Loucy (cell line): ENCODE data around the gene ABHD12B.

Experiments
- H2AFZ ChIP-seq: fragments of 200-600 bp; sonication (generic); 2 replicates; pipeline ENCODE4 v1.6.0; 2016; ENCODE audit warnings: antibody characterized with exemption, mild to moderate bottlenecking, low read length, moderate library complexity
- H3F3A ChIP-seq: fragments of 200-600 bp; 2 replicates; pipeline ENCODE4 v1.6.0; 2016; ENCODE audit warnings: antibody characterized with exemption, low read depth, mild to moderate bottlenecking
- H3K27me3 ChIP-seq: fragments of 200-600 bp; sonication (generic); 2 replicates; pipeline ENCODE4 v1.6.1; 2014; ENCODE audit warnings: low read length, mild to moderate bottlenecking; ENCODE audit not compliant: insufficient read depth, poor library complexity, severe bottlenecking
- H3K36me3 ChIP-seq: fragments of 200-600 bp; sonication (generic); 2 replicates; pipeline ENCODE4 v1.6.1; 2016; ENCODE audit warnings: low read length; ENCODE audit not compliant: insufficient read depth
- H3K4me1 ChIP-seq: fragments of 200-600 bp; sonication (generic); 2 replicates; pipeline ENCODE4 v1.5.1; 2014; ENCODE audit warnings: low read length, mild to moderate bottlenecking; ENCODE audit not compliant: insufficient read depth, poor library complexity, severe bottlenecking
- H3K4me2 ChIP-seq: fragments of 200-600 bp; sonication (generic); 2 replicates; pipeline ENCODE4 v1.6.0; 2014; ENCODE audit warnings: antibody characterized with exemption, low read length, low read depth, mild to moderate bottlenecking; ENCODE audit not compliant: poor library complexity, severe bottlenecking
- H3K4me3 ChIP-seq: fragments of 200-600 bp; sonication (generic); 2 replicates; pipeline ENCODE4 v1.5.1; 2014; ENCODE audit warnings: low read length, mild to moderate bottlenecking, mixed read lengths; ENCODE audit not compliant: poor library complexity, severe bottlenecking
- H3K79me2 ChIP-seq: fragments of 200-600 bp; sonication (generic); 2 replicates; pipeline ENCODE4 v1.6.1; 2014; ENCODE audit warnings: low read length; ENCODE audit not compliant: insufficient read depth
- H3K9ac ChIP-seq: fragments of 200-600 bp; sonication (generic); 2 replicates; pipeline ENCODE4 v1.6.0; 2014; ENCODE audit warnings: mild to moderate bottlenecking, low read depth, low read length, moderate library complexity; ENCODE audit not compliant: poor library complexity, severe bottlenecking
- H3K9me2 ChIP-seq: fragments of 200-600 bp; sonication (generic); replicated peaks from 2 replicates; pipeline ENCODE4 v1.6.1; 2016; ENCODE audit warnings: low read depth, low read length, mixed read lengths
- H3K9me3 ChIP-seq: fragments of 200-600 bp; sonication (generic); 2 replicates; pipeline ENCODE4 v1.6.1; 2014; ENCODE audit warnings: mild to moderate bottlenecking, antibody characterized with exemption, low read length, low read depth; ENCODE audit not compliant: insufficient read depth
- H4K20me1 ChIP-seq: fragments of 200-600 bp; sonication (generic); 2 replicates; pipeline ENCODE4 v1.6.0; 2014; ENCODE audit warnings: antibody characterized with exemption, low read length, mild to moderate bottlenecking; ENCODE audit not compliant: insufficient read depth, poor library complexity, severe bottlenecking
- EZH2phosphoT487 ChIP-seq: fragments of 200-600 bp; IDR thresholded peaks from 2 replicates; pipeline ENCODE4 v1.6.1; 2018; ENCODE audit warnings: antibody characterized with exemption, mild to moderate bottlenecking, moderate library complexity, borderline replicate concordance
- TF ChIP-seq, protein P1 (sequence below): fragments of 200-600 bp; sonication (generic); conservative IDR thresholded peaks from 2 replicates; pipeline ENCODE4 v1.5.1; 2014; ENCODE audit warnings: mild to moderate bottlenecking, antibody characterized with exemption, low read length

Gene ABHD12B

DNA sequence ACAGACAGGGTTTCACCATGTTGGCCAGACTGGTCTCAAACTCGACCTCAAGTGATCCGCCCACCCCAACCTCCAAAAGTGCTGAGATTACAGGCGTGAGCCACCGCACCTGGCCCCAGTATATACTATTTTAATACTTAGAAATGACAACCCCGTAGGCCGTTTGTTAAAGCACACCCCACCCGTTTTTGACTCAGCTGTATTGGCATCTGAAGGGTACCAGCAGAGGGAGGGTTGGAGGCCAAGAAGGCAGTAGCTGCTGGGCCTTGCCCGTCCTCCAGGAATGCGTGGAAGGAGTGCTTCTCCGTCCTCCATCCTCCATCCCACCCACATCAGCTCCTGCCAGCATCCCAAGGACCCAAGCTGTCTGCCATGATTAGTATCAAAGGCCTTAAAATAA lies 34.6 kb upstream of the ABHD12B start:
- H2AFZ ChIP-seq = no peak overlapping the region
- H3K79me2 ChIP-seq = no peaks in the 10 kb centered on the region
- H4K20me1 ChIP-seq = no peaks in the 10 kb centered on the region
- H3K27me3 ChIP-seq = no peaks in the 10 kb centered on the region
- no peak overlapping the region for H3K4me3 ChIP-seq
- no peaks in the 10 kb centered on the region for H3K9me2 ChIP-seq
- H3K4me2 ChIP-seq = no peak overlapping the region
- no peaks in the 10 kb centered on the region for H3F3A ChIP-seq
- peaks cover 6% of the 10 kb centered on the region for H3K4me1 ChIP-seq
- H3K9ac ChIP-seq = no peak overlapping the region
- H3K36me3 ChIP-seq = no peaks in the 10 kb centered on the region
- no peaks in the 10 kb centered on the region for H3K9me3 ChIP-seq
- TF ChIP-seq EZH2phosphoT487 = no peak
- TF ChIP-seq, protein P1, sequence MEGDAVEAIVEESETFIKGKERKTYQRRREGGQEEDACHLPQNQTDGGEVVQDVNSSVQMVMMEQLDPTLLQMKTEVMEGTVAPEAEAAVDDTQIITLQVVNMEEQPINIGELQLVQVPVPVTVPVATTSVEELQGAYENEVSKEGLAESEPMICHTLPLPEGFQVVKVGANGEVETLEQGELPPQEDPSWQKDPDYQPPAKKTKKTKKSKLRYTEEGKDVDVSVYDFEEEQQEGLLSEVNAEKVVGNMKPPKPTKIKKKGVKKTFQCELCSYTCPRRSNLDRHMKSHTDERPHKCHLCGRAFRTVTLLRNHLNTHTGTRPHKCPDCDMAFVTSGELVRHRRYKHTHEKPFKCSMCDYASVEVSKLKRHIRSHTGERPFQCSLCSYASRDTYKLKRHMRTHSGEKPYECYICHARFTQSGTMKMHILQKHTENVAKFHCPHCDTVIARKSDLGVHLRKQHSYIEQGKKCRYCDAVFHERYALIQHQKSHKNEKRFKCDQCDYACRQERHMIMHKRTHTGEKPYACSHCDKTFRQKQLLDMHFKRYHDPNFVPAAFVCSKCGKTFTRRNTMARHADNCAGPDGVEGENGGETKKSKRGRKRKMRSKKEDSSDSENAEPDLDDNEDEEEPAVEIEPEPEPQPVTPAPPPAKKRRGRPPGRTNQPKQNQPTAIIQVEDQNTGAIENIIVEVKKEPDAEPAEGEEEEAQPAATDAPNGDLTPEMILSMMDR = no peak

DNA sequence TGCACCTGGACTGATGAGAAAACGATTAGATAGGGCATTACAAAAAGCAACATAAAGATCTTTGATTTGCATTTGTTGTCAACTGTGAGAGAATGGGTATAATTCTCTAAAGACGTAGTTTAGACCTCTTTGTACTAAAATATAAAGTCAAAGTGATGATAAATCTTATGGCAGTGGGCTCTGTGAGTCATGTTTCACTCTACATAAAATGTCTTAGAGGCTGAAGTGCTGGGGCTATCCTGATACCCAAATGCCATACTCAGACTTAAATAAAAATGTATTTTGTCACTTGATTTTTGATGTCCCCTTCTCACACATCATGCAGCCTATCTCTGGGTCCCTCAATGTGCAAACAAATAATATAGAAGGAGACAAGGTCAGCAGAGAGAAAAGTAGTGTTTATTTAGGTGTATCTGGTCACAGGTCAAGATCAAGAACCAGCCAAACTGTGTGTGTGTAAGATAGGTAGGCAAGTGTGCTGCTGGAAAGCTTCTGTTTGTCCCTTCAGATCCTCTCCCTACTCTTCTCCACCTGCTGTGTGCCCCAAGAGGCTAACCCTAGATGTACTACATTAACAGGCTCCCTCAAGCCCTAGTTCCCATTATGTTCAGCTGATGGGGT lies 33.9 kb upstream of the ABHD12B start:
- no peak for TF ChIP-seq EZH2phosphoT487
- TF ChIP-seq, protein P1 = no peak
- no peak overlapping the region for H3K4me3 ChIP-seq
- peaks cover 6% of the 10 kb centered on the region for H3K4me1 ChIP-seq
- no peaks in the 10 kb centered on the region for H3K9me3 ChIP-seq
- no peak overlapping the region for H2AFZ ChIP-seq
- H3K79me2 ChIP-seq = no peaks in the 10 kb centered on the region
- no peaks in the 10 kb centered on the region for H4K20me1 ChIP-seq
- no peak overlapping the region for H3K9ac ChIP-seq
- no peaks in the 10 kb centered on the region for H3F3A ChIP-seq
- no peak overlapping the region for H3K4me2 ChIP-seq
- H3K9me2 ChIP-seq = no peaks in the 10 kb centered on the region
- no peaks in the 10 kb centered on the region for H3K36me3 ChIP-seq
- no peaks in the 10 kb centered on the region for H3K27me3 ChIP-seq

DNA sequence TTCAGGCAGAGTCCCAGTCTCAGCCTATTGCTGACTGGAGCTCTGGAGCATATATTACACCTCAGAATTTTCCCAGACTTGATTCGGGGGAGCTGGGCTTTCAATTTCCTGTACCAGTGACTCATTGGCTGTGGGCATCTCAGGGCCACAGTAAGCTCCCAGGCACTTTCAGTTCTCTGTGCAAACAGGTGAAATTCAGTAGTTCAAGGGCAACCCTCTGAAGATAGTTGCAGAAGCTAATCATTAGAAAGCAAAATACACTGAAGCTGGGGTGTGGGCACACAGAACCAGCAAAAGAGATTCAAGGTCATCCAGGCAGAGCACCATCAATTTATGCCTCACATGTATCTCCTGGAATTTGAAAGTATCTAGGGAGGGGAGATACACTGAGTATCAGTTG lies 32.8 kb upstream of the ABHD12B start:
- Histone ChIP-seq H3K4me2 (no peak overlapping the region), H3K9ac (no peak overlapping the region), H4K20me1 (no peaks in the 10 kb centered on the region)

More for the DNA sequence above, 32.8 kb upstream of the ABHD12B start:
- Histone ChIP-seq H3K4me3 (no peak overlapping the region), H2AFZ (no peak overlapping the region), H3F3A (no peaks in the 10 kb centered on the region), H3K9me2 (no peaks in the 10 kb centered on the region), H3K27me3 (no peaks in the 10 kb centered on the region), H3K79me2 (no peaks in the 10 kb centered on the region), H3K36me3 (no peaks in the 10 kb centered on the region), H3K9me3 (no peaks in the 10 kb centered on the region), H3K4me1 (peaks cover 6% of the 10 kb centered on the region)
- no peak for TF ChIP-seq EZH2phosphoT487
- TF ChIP-seq, protein P1 = no peak
